Ovary (tissue), 9 donors: Measurements from ENCODE around the gene CEP85L. TPM values are rescaled to one million over a fixed set of nuclear protein-coding genes. Genes with fewer than 3 reads are reported as not detected.

ENCODE experiments used
- DNase-seq, 5 donors: peaks; one replicate each; pipeline ENCODE4 v3.0.0-alpha.2; 2019 to 2020
- H3K27ac ChIP-seq, 2 donors: fragments of 200-600 bp; one replicate each; pipeline versions ENCODE4 v1.5.1 to v1.8.0; 2019 to 2022
- H3K27me3 ChIP-seq: fragments of 200-600 bp; one replicate; pipeline ENCODE4 v1.8.0; 2022
- H3K36me3 ChIP-seq: fragments of 200-600 bp; sonication (generic); one replicate; pipeline ENCODE4 v1.5.1; 2019
- H3K4me1 ChIP-seq: one replicate; pipeline ENCODE4 v1.8.1; 2013; ENCODE audit warnings: mild to moderate bottlenecking, moderate library complexity; ENCODE audit not compliant: insufficient read depth
- H3K4me3 ChIP-seq: fragments of 200-600 bp; sonication (generic); one replicate; pipeline ENCODE4 v1.5.1; 2017
- H3K9me3 ChIP-seq, 2 donors: fragments of 200-600 bp in 1 of 2; sonication (generic) in 1 of 2; one replicate each; pipeline versions ENCODE4 v1.5.1 to v1.8.1; 2013 to 2019; ENCODE audit warnings: mild to moderate bottlenecking in 1 of 2, moderate library complexity in 1 of 2
- EP300 ChIP-seq: sonication (generic); formaldehyde crosslinking; IDR thresholded peaks from one replicate; pipeline ENCODE4 v1.6.1; 2017; ENCODE audit warnings: antibody characterized with exemption
- POLR2A ChIP-seq: fragments of 450-650 bp; IDR thresholded peaks from one replicate; pipeline ENCODE4 v1.6.1; 2017; ENCODE audit warnings: antibody characterized with exemption, mild to moderate bottlenecking, moderate library complexity
- WGBS, 3 donors: extraction: QIAGEN DNeasy Blood & Tissue Kit in 1 of 3; methylation state at CpG; one replicate each; pipeline versions ENCODE4 v1.1.5 to v1.1.7; 2013 to 2017; 5-methylcytosine and 5-hydroxymethylcytosine counted together
- intact Hi-C, 4 donors: fragments of 100-400 bp; cut with DNase I; formaldehyde crosslinking; loops; one replicate each; pipeline versions ENCODE4 v1.11.0 to v1.15.1; 2022 to 2023
- polyA plus RNA-seq, 2 donors: library from polyadenylated mRNA; stranded (reverse); fragments of 200-250 nt in 1 of 2; fragments of 350-450 nt in 1 of 2; fragmentation: Illumina TruSeq in 1 of 2; extraction: RNeasy Lipid Tissue Mini Kit (QIAGEN cat#74804) in 1 of 2; gene quantifications; one replicate each; pipeline ENCODE4 v1.2.3, GENCODE V29; 2013 to 2014
- total RNA-seq, 7 donors: library from RNA; depleted of rRNA in 2 of 7; stranded (reverse); fragments of >200 nt in 2 of 7; fragmentation: NEBNext Ultra II Directional in 3 of 7; extraction: Animal tissue kit (Norgen Biotek cat#: 25700) in 3 of 7; gene quantifications; one replicate each; pipeline versions ENCODE4 v1.1.0 to v1.2.4, GENCODE V29; 2016 to 2023
- TF ChIP-seq, protein P1 (sequence below), 3 donors: fragments of 450-650 bp in 2 of 3; fragments of 200-600 bp in 1 of 3; IDR thresholded peaks; one replicate each; pipeline versions ENCODE4 v1.5.1 to v1.8.0; 2016 to 2022; ENCODE audit warnings: antibody characterized with exemption in 3 of 3, mild to moderate bottlenecking in 1 of 3
- donor health status: DM: no; HTN: no; CAD: no; lungs with moderate emphysema.
- donor health status: DM: no; HTN: no; CAD: no.
- donor health status: Bipolar disorder and iron deficiency.
- donor health status: DM: yes; HTN: yes; CAD: no.
- donor health status: DM: no; HTN: no; CAD: no.
- donor health status: DM: yes; HTN: yes; CAD: no.

The CEP85L gene
- total and polyA plus RNA-seq, 9 donors: 4.0 to 33.4 (median 24.3) TPM

GRCh38 chr6:118625833-118626232, 25.6 kb downstream of the CEP85L start:
- Histone ChIP-seq H3K27me3 (no peaks in the 10 kb centered on the region), H3K27ac (no peak overlapping the region), H3K4me1 (no peaks in the 10 kb centered on the region), H3K36me3 (no peaks in the 10 kb centered on the region), H3K9me3 (no peaks in the 10 kb centered on the region), H3K4me3 (no peak overlapping the region)
- TF ChIP-seq, protein P1, sequence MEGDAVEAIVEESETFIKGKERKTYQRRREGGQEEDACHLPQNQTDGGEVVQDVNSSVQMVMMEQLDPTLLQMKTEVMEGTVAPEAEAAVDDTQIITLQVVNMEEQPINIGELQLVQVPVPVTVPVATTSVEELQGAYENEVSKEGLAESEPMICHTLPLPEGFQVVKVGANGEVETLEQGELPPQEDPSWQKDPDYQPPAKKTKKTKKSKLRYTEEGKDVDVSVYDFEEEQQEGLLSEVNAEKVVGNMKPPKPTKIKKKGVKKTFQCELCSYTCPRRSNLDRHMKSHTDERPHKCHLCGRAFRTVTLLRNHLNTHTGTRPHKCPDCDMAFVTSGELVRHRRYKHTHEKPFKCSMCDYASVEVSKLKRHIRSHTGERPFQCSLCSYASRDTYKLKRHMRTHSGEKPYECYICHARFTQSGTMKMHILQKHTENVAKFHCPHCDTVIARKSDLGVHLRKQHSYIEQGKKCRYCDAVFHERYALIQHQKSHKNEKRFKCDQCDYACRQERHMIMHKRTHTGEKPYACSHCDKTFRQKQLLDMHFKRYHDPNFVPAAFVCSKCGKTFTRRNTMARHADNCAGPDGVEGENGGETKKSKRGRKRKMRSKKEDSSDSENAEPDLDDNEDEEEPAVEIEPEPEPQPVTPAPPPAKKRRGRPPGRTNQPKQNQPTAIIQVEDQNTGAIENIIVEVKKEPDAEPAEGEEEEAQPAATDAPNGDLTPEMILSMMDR (IDR thresholded peaks at IDR 0.05): no peak
- no peak for TF ChIP-seq EP300
- no peak for TF ChIP-seq POLR2A
- 90 to 97% (median 96%) methylated on average over 4 of the region's 4 CpGs for WGBS, 3 donors
- DNase-seq: no peak
- intact Hi-C loops: no loop called here

- no peak for DNase-seq
- TF ChIP-seq POLR2A: no peak
- TF ChIP-seq EP300: no peak
- TF ChIP-seq, protein P1 (IDR thresholded peaks at IDR 0.05): no peak
- WGBS, 3 donors: 90 to 96% (median 93%) methylated on average over 7 of the region's 7 CpGs
- intact Hi-C loops: no loop called here
- no peaks in the 10 kb centered on the region for H3K27me3 ChIP-seq
- H3K36me3 ChIP-seq: no peaks in the 10 kb centered on the region
- no peaks in the 10 kb centered on the region for H3K9me3 ChIP-seq
- H3K27ac ChIP-seq: no peak overlapping the region
- no peaks in the 10 kb centered on the region for H3K4me1 ChIP-seq
- no peak overlapping the region for H3K4me3 ChIP-seq
Observed at GRCh38 chr6:118621799-118622470, 29.5 kb downstream of the CEP85L start.

DNA sequence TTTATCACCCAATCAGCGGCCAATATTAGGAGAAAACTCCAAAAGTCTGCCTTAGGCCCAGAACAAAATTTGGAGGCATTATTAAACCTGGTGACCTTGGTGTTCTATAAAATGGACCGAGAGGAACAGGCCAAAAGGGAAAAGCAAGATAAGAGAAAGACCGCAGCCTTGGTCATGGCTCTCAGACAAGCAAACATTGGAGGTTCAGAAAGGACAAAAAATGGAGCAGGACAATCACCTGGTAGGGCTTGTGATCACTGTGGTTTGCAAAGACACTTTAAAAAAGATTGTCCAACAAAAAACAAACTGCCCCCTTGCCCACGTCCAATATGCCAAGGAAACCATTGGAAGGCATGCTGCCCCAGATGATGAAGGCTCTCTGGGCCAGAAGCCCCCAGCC, 31.2 kb downstream of the CEP85L start:
- Histone ChIP-seq H3K4me3 (no peak overlapping the region), H3K27ac (no peak overlapping the region), H3K9me3 (no peaks in the 10 kb centered on the region), H3K36me3 (no peaks in the 10 kb centered on the region), H3K4me1 (no peaks in the 10 kb centered on the region), H3K27me3 (no peaks in the 10 kb centered on the region)
- 85 to 89% (median 85%) methylated on average over 4 of the region's 4 CpGs for WGBS, 3 donors
- no peak for DNase-seq
- intact Hi-C loops: no loop called here
- TF ChIP-seq, protein P1 (IDR thresholded peaks at IDR 0.05): no peak
- no peak for TF ChIP-seq EP300
- no peak for TF ChIP-seq POLR2A

DNA sequence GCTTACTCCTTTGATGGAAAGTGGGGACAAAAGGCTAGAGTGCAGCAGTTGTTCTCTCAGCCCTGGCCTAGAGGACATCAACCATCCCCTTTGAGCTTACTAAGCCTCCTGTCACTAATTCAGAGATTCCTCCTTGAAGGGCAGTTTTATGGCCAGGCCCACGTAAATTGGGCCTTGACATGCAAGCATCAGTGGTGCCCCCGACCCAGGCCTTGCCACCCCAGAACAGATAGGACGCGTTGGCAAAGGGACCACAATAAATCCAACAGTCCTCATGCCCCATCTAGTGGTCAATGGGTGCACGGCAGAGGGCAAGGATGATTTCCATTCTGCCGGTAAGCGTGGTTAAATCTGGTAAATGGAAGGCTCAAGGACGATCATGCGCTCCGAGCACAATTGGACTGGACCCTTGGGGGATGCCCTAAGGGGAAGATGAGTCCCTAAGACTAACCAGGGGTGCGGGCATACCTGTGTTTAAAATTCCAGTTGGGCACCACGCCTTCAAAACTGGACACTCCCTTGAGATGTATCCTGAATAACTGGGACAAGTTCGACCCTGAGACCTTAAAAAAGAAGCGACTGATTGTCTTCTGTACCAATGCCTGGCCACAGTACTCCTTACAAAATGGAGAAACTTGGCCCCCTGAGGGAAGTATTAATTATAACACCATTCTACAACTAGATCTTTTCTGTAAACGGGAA, 32.6 kb downstream of the CEP85L start:
- no peak overlapping the region for H3K27ac ChIP-seq
- H3K9me3 ChIP-seq: no peaks in the 10 kb centered on the region
- H3K36me3 ChIP-seq: no peaks in the 10 kb centered on the region
- no peak for TF ChIP-seq POLR2A
- TF ChIP-seq EP300: no peak
- TF ChIP-seq, protein P1 (IDR thresholded peaks at IDR 0.05): no peak
- H3K27me3 ChIP-seq: no peaks in the 10 kb centered on the region
- H3K4me3 ChIP-seq: no peak overlapping the region
- peak in 4 of 5 donors; percentile 22 to 48 (median 36) for DNase-seq
- no peaks in the 10 kb centered on the region for H3K4me1 ChIP-seq
- intact Hi-C loops: no loop called here
- 72 to 80% (median 75%) methylated on average over 15 of the region's 15 CpGs for WGBS, 3 donors
